H9 (cell line): ENCODE measurements around the gene ZNF200. TPM values are rescaled to one million over a fixed set of nuclear protein-coding genes. Genes with fewer than 3 reads are reported as not detected.

Experiments
- DNase-seq: peaks from one replicate; pipeline ENCODE4 v3.0.0-alpha.2; 2017
- H2AFZ ChIP-seq: one replicate; pipeline ENCODE4 v1.6.1; 2013; ENCODE audit warnings: mild to moderate bottlenecking, low read length, control low read depth, moderate library complexity
- H2AK5ac ChIP-seq: 2 replicates; pipeline ENCODE4 v1.6.1; 2013; ENCODE audit warnings: low read length, control low read depth, mixed read lengths; ENCODE audit not compliant: insufficient read length
- H2BK120ac ChIP-seq: one replicate; pipeline ENCODE4 v1.6.1; 2013; ENCODE audit warnings: low read depth, mild to moderate bottlenecking, low read length, control low read depth, inconsistent platforms; ENCODE audit not compliant: poor library complexity, severe bottlenecking
- H2BK12ac ChIP-seq: 2 replicates; pipeline ENCODE4 v1.6.1; 2013; ENCODE audit warnings: low read length, control low read depth, mixed read lengths, low read depth; ENCODE audit not compliant: insufficient read length
- H2BK15ac ChIP-seq: 2 replicates; pipeline ENCODE4 v1.6.1; 2013; ENCODE audit warnings: low read depth, low read length, control low read depth
- H2BK20ac ChIP-seq: one replicate; pipeline ENCODE4 v1.6.1; 2013; ENCODE audit warnings: low read depth, mild to moderate bottlenecking, low read length, control low read depth, inconsistent platforms; ENCODE audit not compliant: poor library complexity, severe bottlenecking
- H2BK5ac ChIP-seq: 2 replicates; pipeline ENCODE4 v1.6.1; 2013; ENCODE audit warnings: low read length, control low read depth, mixed read lengths; ENCODE audit not compliant: insufficient read length
- H3K14ac ChIP-seq: 2 replicates; pipeline ENCODE4 v1.6.1; 2013; ENCODE audit warnings: low read length, control low read depth; ENCODE audit not compliant: insufficient read depth
- H3K18ac ChIP-seq: 2 replicates; pipeline ENCODE4 v1.6.1; 2013; ENCODE audit warnings: low read depth, mild to moderate bottlenecking, mixed read lengths, low read length, control low read depth; ENCODE audit not compliant: insufficient read length
- H3K23ac ChIP-seq: 2 replicates; pipeline ENCODE4 v1.6.1; 2013; ENCODE audit warnings: low read length, control low read depth, mixed read lengths, low read depth; ENCODE audit not compliant: insufficient read length
- H3K23me2 ChIP-seq: 2 replicates; pipeline ENCODE4 v1.6.1; 2013; ENCODE audit warnings: low read depth, mild to moderate bottlenecking, mixed read lengths, low read length, control low read depth; ENCODE audit not compliant: insufficient read length, poor library complexity, severe bottlenecking
- H3K27ac ChIP-seq: 2 replicates; pipeline ENCODE4 v1.5.1; 2013; ENCODE audit warnings: low read length, control low read depth, mixed read lengths, low read depth; ENCODE audit not compliant: insufficient read length
- H3K27me3 ChIP-seq: 2 replicates; pipeline ENCODE4 v1.6.1; 2013; ENCODE audit warnings: low read length, control low read depth, inconsistent platforms; ENCODE audit not compliant: insufficient read depth
- H3K4ac ChIP-seq: 2 replicates; pipeline ENCODE4 v1.6.1; 2013; ENCODE audit warnings: low read depth, mild to moderate bottlenecking, control low read depth, inconsistent platforms, low read length, moderate library complexity
- H3K4me1 ChIP-seq: 2 replicates; pipeline ENCODE4 v1.6.1; 2013; ENCODE audit warnings: low read length, control low read depth, inconsistent platforms; ENCODE audit not compliant: insufficient read depth
- H3K4me2 ChIP-seq: 2 replicates; pipeline ENCODE4 v1.6.1; 2013; ENCODE audit warnings: low read length, control low read depth, mixed read lengths; ENCODE audit not compliant: insufficient read length, insufficient read depth
- H3K56ac ChIP-seq: 2 replicates; pipeline ENCODE4 v1.6.1; 2013; ENCODE audit warnings: low read depth, mild to moderate bottlenecking, mixed read lengths, low read length, control low read depth; ENCODE audit not compliant: insufficient read length
- H3K79me1 ChIP-seq: 2 replicates; pipeline ENCODE4 v1.6.1; 2013; ENCODE audit warnings: low read depth, mild to moderate bottlenecking, moderate library complexity, low read length, control low read depth, inconsistent platforms; ENCODE audit not compliant: insufficient read depth, poor library complexity, severe bottlenecking
- H3K79me2 ChIP-seq: 2 replicates; pipeline ENCODE4 v1.6.1; 2013; ENCODE audit warnings: low read length, control low read depth, inconsistent platforms; ENCODE audit not compliant: insufficient read depth
- H3K9ac ChIP-seq: 2 replicates; pipeline ENCODE4 v1.6.1; 2013; ENCODE audit warnings: low read length, control low read depth, mixed read lengths; ENCODE audit not compliant: insufficient read length; ENCODE audit errors: extremely low read depth
- H3K9me3 ChIP-seq: one replicate; pipeline ENCODE4 v1.6.1; 2013; ENCODE audit warnings: low read depth, low read length, inconsistent platforms; ENCODE audit not compliant: control insufficient read depth
- H3T11ph ChIP-seq: one replicate; pipeline ENCODE4 v1.6.1; 2013; ENCODE audit warnings: mild to moderate bottlenecking, low read length, control low read depth, inconsistent platforms
- H4K20me1 ChIP-seq: one replicate; pipeline ENCODE4 v1.6.1; 2013; ENCODE audit not compliant: control insufficient read depth, insufficient read length, insufficient read depth
- H4K5ac ChIP-seq: 2 replicates; pipeline ENCODE4 v1.6.1; 2013; ENCODE audit warnings: low read depth, mild to moderate bottlenecking, mixed read lengths, low read length, control low read depth; ENCODE audit not compliant: insufficient read length
- H4K8ac ChIP-seq: replicated peaks from 2 replicates; pipeline ENCODE4 v1.6.1; 2013; ENCODE audit warnings: low read length, control low read depth, mixed read lengths, low read depth; ENCODE audit not compliant: insufficient read length
- H4K91ac ChIP-seq: 2 replicates; pipeline ENCODE4 v1.6.1; 2013; ENCODE audit warnings: low read depth, mild to moderate bottlenecking, moderate library complexity, mixed read lengths, low read length, control low read depth; ENCODE audit not compliant: insufficient read length
- H3K27ac Mint-ChIP-seq, 3 experiments: 2 replicates in 2 of 3; 3 replicates in 1 of 3; pipeline ENCODE4 v1.8.0; 2020 to 2021; ENCODE audit warnings: mixed read lengths in 3 of 3, mild to moderate bottlenecking in 1 of 3, moderate library complexity in 1 of 3
- H3K27me3 Mint-ChIP-seq: 2 replicates; pipeline ENCODE4 v1.8.0; 2021; ENCODE audit warnings: low read depth, mild to moderate bottlenecking, moderate library complexity, mixed read lengths
- H3K36me3 Mint-ChIP-seq, 3 experiments: 2 replicates in 2 of 3; 3 replicates in 1 of 3; pipeline ENCODE4 v1.8.0; 2020 to 2021; ENCODE audit warnings: low read depth in 3 of 3, mixed read lengths in 3 of 3; ENCODE audit not compliant: insufficient read depth in 1 of 3
- H3K4me1 Mint-ChIP-seq, 2 experiments: 2 replicates each; pipeline ENCODE4 v1.8.0; 2020; ENCODE audit warnings: mixed read lengths in 2 of 2
- H3K4me3 Mint-ChIP-seq, 2 experiments: 2 replicates in 1 of 2; 3 replicates in 1 of 2; pipeline ENCODE4 v1.8.0; 2020 to 2021; ENCODE audit warnings: mild to moderate bottlenecking in 2 of 2, mixed read lengths in 2 of 2, moderate library complexity in 1 of 2
- H3K9me3 Mint-ChIP-seq, 2 experiments: 2 replicates in 1 of 2; 3 replicates in 1 of 2; pipeline ENCODE4 v1.8.0; 2020; ENCODE audit warnings: mild to moderate bottlenecking in 2 of 2, mixed read lengths in 2 of 2, moderate library complexity in 1 of 2
- WGBS: extraction: QIAGEN DNeasy Blood & Tissue Kit; methylation state at CpG from one replicate; pipeline ENCODE4 v1.1.7; 2013; ENCODE audit warnings: missing lambda C conversion rate, low lambda C conversion rate, mixed read lengths; ENCODE audit not compliant: insufficient read length; ENCODE audit errors: extremely low coverage; 5-methylcytosine and 5-hydroxymethylcytosine counted together
- total RNA-seq: library from RNA; stranded (reverse); gene quantifications from 2 replicates; pipeline ENCODE4 v1.2.1, GENCODE V29; 2021
- TF ChIP-seq, protein P1 (sequence below): fragments of 200-600 bp; sonication (generic); conservative IDR thresholded peaks from 3 replicates; pipeline ENCODE4 v1.8.0; 2021; ENCODE audit warnings: antibody characterized with exemption, mild to moderate bottlenecking

Gene ZNF200
- total RNA-seq, 1 experiment from 2014 or later, result 14.9 TPM

DNA sequence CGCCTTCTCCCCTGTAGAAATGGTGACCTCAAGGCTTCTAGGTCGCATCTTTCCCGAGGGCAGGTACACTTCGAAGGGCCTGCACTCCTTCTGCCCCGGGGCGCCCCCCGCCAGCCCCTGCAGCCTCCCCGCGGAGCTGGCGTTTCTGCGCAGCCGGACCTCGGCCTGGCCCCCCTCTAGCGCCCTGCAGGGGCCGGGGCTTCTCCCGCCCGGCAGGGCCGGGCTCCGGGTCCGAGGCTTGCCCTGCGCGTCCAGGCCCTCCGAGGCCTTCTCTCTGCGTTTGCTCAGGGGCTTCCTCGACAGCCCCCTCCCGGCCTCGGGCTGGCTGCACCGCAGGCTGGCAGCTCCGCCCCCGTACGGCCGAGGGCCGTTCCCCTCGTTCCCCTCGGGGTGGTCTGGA, 19.4 kb upstream of the ZNF200 start:
- Histone ChIP-seq H3K4me1 (no peaks in the 10 kb centered on the region), H3K23me2 (no peaks in the 10 kb centered on the region), H2AK5ac (no peak overlapping the region), H4K91ac (no peak overlapping the region), H2BK120ac (no peak overlapping the region), H2BK20ac (no peak overlapping the region), H3K4ac (no peak overlapping the region), H3T11ph (no peak overlapping the region), H3K18ac (no peak overlapping the region), H3K27me3 (no peaks in the 10 kb centered on the region), H2BK12ac (no peak overlapping the region), H2AFZ (no peak overlapping the region), H4K20me1 (no peaks in the 10 kb centered on the region), H3K79me2 (no peaks in the 10 kb centered on the region), H3K14ac (no peak overlapping the region), H3K23ac (no peak overlapping the region), H3K9ac (no peak overlapping the region), H3K27ac (no peak overlapping the region), H4K8ac (no peak overlapping the region), H2BK5ac (no peak overlapping the region), H2BK15ac (no peak overlapping the region), H3K9me3 (peaks cover 7% of the 10 kb centered on the region), H3K4me2 (no peak overlapping the region), H3K79me1 (no peaks in the 10 kb centered on the region), H3K56ac (no peak overlapping the region), H4K5ac (no peak overlapping the region)
- Mint-ChIP-seq H3K27ac (no peak overlapping the region), H3K4me3 (no peak overlapping the region), H3K27me3 (peaks cover 25% of the 10 kb centered on the region), H3K36me3 (peaks cover 0 to 7% (median 0%) of the 10 kb centered on the region in 3 experiments; a peak in 2 of 7 replicates), H3K9me3 (peaks cover 53 to 64% of the 10 kb centered on the region in 2 experiments), H3K4me1 (no peaks in the 10 kb centered on the region)
- no CpG with 5 or more reads among the region's 35 CpGs for WGBS
- DNase-seq, result no peak
- TF ChIP-seq, protein P1, sequence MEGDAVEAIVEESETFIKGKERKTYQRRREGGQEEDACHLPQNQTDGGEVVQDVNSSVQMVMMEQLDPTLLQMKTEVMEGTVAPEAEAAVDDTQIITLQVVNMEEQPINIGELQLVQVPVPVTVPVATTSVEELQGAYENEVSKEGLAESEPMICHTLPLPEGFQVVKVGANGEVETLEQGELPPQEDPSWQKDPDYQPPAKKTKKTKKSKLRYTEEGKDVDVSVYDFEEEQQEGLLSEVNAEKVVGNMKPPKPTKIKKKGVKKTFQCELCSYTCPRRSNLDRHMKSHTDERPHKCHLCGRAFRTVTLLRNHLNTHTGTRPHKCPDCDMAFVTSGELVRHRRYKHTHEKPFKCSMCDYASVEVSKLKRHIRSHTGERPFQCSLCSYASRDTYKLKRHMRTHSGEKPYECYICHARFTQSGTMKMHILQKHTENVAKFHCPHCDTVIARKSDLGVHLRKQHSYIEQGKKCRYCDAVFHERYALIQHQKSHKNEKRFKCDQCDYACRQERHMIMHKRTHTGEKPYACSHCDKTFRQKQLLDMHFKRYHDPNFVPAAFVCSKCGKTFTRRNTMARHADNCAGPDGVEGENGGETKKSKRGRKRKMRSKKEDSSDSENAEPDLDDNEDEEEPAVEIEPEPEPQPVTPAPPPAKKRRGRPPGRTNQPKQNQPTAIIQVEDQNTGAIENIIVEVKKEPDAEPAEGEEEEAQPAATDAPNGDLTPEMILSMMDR, result no peak
